CD4-positive, alpha-beta T cell treated with Interleukin-2 at 100 ng/mL for 4 hours (primary cell): ENCODE results near the gene EMC6.
"Not testable (repeated sequence)": the region's sequence is repeated elsewhere in the genome, so short reads cannot be mapped to it uniquely, and the experiment has no call there.

Experiments used
- DNase-seq: peaks from one replicate; pipeline ENCODE4 v3.0.0-alpha.2; 2020; ENCODE audit warnings: low spot score

EMC6 gene

DNA sequence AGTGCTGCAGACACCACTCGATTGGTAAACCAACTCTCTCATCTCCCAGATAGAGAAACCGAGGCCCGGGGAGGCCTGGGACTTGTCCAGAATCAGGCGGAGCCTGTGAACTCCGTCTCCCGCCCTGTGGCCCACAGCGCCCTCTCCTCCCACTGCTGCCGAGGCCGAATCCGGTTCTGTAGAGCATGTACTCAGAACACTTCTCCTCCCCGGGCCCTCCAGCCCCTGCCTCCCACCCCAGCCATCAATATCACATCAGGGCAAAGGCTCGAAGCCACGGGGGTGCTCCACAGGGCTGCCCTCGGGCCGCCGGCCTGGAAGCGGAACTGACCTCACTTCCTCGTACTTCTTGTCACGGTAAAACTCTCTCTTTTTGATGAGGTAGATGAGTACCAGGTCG is 13.0 kb downstream of the EMC6 start:
- DNase-seq = no peak

GRCh38 chr17:3682033-3682432 is 13.4 kb downstream of the EMC6 start:
- no peak for DNase-seq

GRCh38 chr17:3683054-3683511 is 14.5 kb downstream of the EMC6 start:
- peak; percentile 68 for DNase-seq

GRCh38 chr17:3685174-3685573 is 16.6 kb downstream of the EMC6 start:
- DNase-seq = no peak

GRCh38 chr17:3688027-3688553 is 19.5 kb downstream of the EMC6 start:
- no peak for DNase-seq

- DNase-seq = no peak
Observed at GRCh38 chr17:3688852-3689261, 20.2 kb downstream of the EMC6 start.

DNA sequence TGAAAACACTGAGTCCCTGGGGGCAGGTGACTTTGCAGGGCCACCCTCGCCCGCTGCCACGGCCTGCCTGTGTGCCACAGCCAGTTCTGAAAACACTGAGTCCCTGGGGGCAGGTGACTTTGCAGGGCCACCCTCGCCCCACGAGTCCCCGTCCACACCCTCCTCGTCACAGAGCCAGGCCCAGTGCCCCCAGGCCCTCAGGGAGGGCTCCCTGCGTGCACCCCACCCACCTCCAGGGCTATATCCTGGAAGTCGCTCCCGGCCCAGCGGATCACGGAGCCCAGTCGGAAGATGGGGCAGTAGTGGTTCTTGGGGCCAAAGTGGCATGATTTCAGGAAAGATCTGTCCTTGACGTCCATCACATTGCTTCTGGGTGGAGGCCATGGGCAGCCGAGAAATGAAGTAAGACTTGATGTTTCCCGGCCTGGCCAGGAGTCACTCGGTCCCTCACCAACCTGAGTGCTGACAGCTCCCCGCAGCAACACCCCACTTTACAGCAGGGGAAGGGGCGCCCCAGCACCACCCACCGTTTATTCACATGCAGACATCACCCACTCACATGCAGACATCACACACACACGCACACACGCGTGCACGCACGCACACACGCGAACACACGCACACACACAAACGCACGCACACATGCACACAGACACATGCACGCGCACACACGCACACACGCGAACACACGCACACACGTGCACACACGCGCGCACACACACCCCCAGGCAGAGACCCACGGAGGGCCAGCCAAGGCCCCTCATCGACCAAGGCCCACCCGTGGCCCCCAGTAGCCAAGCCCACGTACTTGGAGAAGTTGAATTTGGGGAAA is 20.9 kb downstream of the EMC6 start:
- no peak for DNase-seq

GRCh38 chr17:3690094-3690715 is 21.6 kb downstream of the EMC6 start:
- no peak for DNase-seq

DNA sequence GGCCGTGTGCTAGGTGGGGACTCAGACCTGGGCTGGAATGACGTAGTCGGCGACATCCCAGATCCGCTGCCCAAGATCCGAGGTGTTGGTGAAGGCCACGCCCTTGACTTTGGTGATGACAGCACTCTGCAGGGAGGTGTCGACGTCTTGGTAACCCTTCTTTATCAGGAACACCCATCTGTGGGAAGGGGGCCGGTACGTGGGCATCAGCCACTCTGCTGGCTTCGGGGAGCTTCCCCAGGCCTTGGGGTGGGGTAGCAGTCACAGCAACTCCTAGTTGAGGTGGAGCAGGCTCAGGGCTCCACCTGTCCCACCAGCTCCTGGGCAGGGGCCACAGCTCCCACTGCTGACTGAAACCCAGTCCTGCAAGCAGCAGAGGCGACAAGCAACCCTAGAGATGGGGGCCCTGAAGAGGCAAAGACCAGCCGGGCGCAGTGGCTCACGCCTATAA is 23.0 kb downstream of the EMC6 start:
- no peak for DNase-seq

DNA sequence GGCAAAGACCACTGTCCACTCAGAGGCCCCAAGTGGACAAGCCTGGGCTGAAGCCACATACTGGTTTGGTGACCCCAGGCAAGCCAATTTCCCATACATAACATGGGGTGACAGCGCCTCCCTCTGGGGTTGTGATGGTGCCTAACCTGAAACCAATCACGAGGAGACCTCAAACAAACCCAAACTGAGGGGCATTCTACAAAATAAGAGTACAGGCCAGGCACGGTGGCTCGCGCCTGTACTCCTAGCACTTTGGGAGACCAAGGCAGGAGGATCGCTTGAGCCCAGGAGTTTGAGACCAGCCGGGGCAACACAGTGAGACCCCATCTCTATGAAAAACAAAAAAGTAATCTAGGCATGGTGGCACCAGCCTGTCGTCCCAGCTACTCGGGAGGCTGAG is 23.7 kb downstream of the EMC6 start:
- no peak for DNase-seq

GRCh38 chr17:3693141-3693540 is 24.5 kb downstream of the EMC6 start:
- DNase-seq = no peak

DNA sequence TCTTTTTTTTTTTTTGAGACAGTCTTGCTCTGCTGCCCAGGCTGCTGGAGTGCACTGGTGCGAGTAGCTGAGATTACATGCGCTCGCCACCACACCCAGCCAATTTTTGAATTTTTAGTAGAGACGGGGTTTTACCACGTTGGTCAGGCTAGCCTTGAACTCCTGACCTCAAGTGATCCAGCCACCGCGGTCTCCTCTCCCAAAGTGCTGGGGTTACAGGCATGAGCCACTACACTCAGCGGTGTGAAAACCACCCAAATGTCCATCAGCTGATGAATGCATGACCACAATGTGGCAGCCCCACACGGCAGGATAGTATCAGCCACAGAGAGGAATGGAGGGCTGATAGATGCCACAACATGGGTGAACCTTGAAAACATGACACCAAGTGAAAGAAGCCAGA is 25.2 kb downstream of the EMC6 start:
- DNase-seq = peak; percentile 51

- DNase-seq = no peak
Observed at GRCh38 chr17:3695129-3695722, 26.6 kb downstream of the EMC6 start.

DNA sequence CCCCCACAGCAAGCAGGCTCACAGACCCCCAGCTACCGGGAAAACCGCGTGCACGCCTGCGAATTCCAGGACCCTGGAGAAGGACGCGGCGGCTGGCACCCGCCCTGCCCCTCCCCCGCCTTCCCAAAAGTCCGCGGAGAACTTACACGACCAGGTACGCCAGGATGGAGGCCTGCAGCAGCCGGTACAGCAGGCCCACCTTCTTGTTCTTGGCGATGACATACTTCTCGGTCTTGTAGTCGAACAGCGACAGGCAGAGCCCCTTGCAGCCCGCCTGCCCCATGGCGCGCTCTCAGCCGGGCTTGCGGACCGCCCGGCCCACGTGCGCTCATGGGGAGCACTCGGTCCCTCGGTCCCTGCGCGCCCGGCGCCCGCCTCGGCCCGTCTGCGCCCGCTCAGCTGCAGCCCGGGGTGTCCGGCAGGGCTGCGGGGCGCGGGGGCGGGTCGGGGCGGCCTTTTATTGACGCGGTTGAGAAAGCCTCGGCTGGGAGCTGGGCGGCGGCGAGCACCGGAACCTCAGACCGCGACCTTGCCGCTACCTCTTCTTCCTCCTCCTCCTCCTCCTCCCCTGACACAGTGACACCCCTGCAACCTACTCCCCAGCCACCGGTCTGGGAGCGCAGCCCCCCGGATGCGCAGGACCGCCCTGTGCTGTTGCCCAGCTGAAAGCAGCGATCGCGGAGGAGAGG is 27.3 kb downstream of the EMC6 start, which contains the start of gene P2RX5:
Gene P2RX5, minus strand, starts transcription at position 433 of the 689 bp plus-strand sequence. Its CDS starts 150 bp downstream, at position 283.
- DNase-seq = peak; percentile 45

GRCh38 chr17:3697103-3697476 is 28.5 kb downstream of the EMC6 start:
- no peak for DNase-seq

GRCh38 chr17:3698139-3698538 is 29.5 kb downstream of the EMC6 start:
- DNase-seq = no peak

DNA sequence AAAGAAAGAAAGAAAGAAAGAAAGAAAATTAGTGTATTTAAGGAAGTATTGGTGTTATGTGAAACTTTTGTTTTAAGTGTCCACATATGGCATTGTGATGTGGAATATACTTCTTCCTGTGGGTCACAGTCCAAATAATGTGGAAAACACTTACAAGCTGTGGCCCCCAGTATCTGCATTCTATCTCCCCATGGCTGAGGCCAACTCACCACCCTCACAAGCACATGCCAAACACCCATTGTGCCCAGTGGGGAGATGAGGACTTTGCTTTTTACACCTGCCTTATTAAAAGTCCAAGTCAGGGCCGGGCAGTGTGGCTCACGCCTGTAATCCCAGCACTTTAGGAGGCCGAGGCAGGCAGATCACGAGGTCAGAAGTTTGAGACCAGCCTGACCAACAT is 31.3 kb downstream of the EMC6 start:
- no peak for DNase-seq

GRCh38 chr17:3702041-3702539 is 33.5 kb downstream of the EMC6 start:
- not testable (repeated sequence) for DNase-seq

GRCh38 chr17:3704931-3705717 is 36.5 kb downstream of the EMC6 start:
- DNase-seq = no peak

- DNase-seq = not testable (repeated sequence)
Observed at GRCh38 chr17:3705718-3705984, 37.0 kb downstream of the EMC6 start.

GRCh38 chr17:3708366-3708765 is 39.8 kb downstream of the EMC6 start:
- no peak for DNase-seq
